Gastrocnemius medialis (tissue), 4 donors: Measurements from ENCODE around the gene PRKAG2. TPM values are rescaled to one million over a fixed set of nuclear protein-coding genes. Genes with fewer than 3 reads are reported as not detected.

Experiments
- ATAC-seq, 2 donors: fragments of 150-250 bp; one replicate each; pipeline ENCODE4 v1.9.1; 2016
- DNase-seq, 2 donors: peaks; one replicate each; pipeline ENCODE4 v3.0.0-alpha.2; 2019
- H3K27ac ChIP-seq, 4 donors: fragments of 200-600 bp; sonication (generic); 1 replicate in 1 of 4; 2 replicates in 3 of 4; pipeline ENCODE4 v1.5.1; 2016 to 2018; ENCODE audit warnings: mild to moderate bottlenecking in 2 of 4, moderate library complexity in 1 of 4
- H3K27me3 ChIP-seq, 3 donors: fragments of 200-600 bp; sonication (generic) in 2 of 3; 1 replicate in 1 of 3; 2 replicates in 2 of 3; pipeline versions ENCODE4 v1.5.1 to v1.6.0; 2016 to 2019; ENCODE audit warnings: mild to moderate bottlenecking in 1 of 3, moderate library complexity in 1 of 3
- H3K36me3 ChIP-seq, 2 donors: fragments of 200-600 bp; sonication (generic) in 1 of 2; one replicate each; pipeline ENCODE4 v1.5.1; 2017 to 2018
- H3K4me1 ChIP-seq, 2 donors: fragments of 200-600 bp; sonication (generic) in 1 of 2; one replicate each; pipeline ENCODE4 v1.5.1; 2016 to 2017; ENCODE audit warnings: mild to moderate bottlenecking in 2 of 2
- H3K4me3 ChIP-seq, 4 donors: fragments of 200-600 bp; sonication (generic) in 3 of 4; 1 replicate in 1 of 4; 2 replicates in 3 of 4; pipeline ENCODE4 v1.5.1; 2016 to 2019; ENCODE audit warnings: mild to moderate bottlenecking in 2 of 4
- H3K9me3 ChIP-seq, 3 donors: fragments of 200-600 bp; sonication (generic) in 2 of 3; 1 replicate in 1 of 3; 2 replicates in 2 of 3; pipeline ENCODE4 v1.5.1; 2016 to 2019
- CTCF ChIP-seq, 5 experiments: fragments of 450-650 bp in 3 of 5; fragments of 200-600 bp in 2 of 5; sonication (generic) in 2 of 5; IDR thresholded peaks in 4 of 5; conservative IDR thresholded peaks in 1 of 5; 1 replicate in 4 of 5; 2 replicates in 1 of 5; pipeline ENCODE4 v1.5.1; 2016 to 2019; ENCODE audit warnings: antibody characterized with exemption in 5 of 5, mild to moderate bottlenecking in 3 of 5, moderate library complexity in 3 of 5
- POLR2A ChIP-seq, 2 donors: fragments of 450-650 bp; IDR thresholded peaks; one replicate each; pipeline ENCODE4 v1.6.1; 2017; ENCODE audit warnings: antibody characterized with exemption in 2 of 2, mild to moderate bottlenecking in 2 of 2, moderate library complexity in 2 of 2
- in situ Hi-C, 4 donors: fragments of 200-750 bp; cut with MboI; loops; one replicate each; pipeline versions ENCODE4 v1.15.0 to v1.8.0; 2017; ENCODE audit warnings: low sequenced_read_pairs in 4 of 4
- intact Hi-C: fragments of 100-400 bp; cut with DNase I; formaldehyde crosslinking; loops from one replicate; pipeline ENCODE4 v1.15.1; 2023; ENCODE audit warnings: low total_unique reads
- total RNA-seq, 4 donors: library from RNA; depleted of rRNA; stranded (reverse); fragments of >200 nt; gene quantifications; one replicate each; pipeline versions ENCODE4 v1.1.0 to v1.2.3, GENCODE V29; 2016

PRKAG2 gene
- total RNA-seq, 4 donors from 2014 or later, result 5.3 to 32.6 (median 13.9) TPM

DNA sequence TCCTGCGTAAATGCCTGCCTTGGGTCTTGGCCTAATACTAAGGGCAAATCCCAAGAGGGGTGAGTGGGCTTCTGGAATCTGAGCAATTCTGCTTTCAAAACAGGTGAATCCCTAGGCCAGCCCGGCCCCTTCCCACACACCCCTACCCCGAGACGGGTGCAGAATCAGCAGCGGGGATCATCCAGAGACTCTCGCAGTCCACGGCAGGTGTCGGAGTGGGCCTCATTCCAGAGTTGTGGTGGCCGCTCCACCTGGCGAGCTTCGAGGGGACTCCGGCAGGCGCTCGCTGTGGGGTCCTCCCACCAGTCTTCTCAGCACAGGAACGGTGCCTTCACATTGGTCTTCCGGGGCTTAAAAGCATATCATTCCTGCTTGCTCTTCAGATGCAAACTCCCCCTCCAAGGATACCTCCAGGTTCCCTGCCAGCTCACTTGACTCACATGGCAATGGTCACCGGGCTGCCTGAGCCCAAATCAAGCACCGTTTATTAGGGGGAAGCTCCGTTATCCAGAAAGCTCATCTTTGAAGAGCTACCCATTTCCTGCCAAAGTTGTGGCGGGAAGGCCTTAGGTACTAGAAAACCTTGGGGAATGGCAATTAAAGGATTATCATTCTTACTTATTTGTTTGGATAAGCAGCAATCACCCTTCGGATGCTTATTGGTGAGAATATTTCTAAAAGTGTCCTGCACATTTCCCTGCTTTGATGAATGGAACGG is 67.6 kb downstream of the PRKAG2 start:
- in situ Hi-C loops (no loop called here), intact Hi-C loops (no loop called here)
- Histone ChIP-seq H3K36me3 (no peaks in the 10 kb centered on the region), H3K4me3 (no peak overlapping the region), H3K4me1 (no peaks in the 10 kb centered on the region), H3K27ac (no peak overlapping the region), H3K9me3 (no peaks in the 10 kb centered on the region), H3K27me3 (no peaks in the 10 kb centered on the region)
- TF ChIP-seq CTCF (IDR thresholded peaks at IDR 0.05 in 4 of 5, conservative IDR thresholded peaks at IDR 0.05 in 1 of 5) (no peak), POLR2A (IDR thresholded peaks at IDR 0.05) (no peak)
- ATAC-seq, result no peak
- DNase-seq, result no peak

DNA sequence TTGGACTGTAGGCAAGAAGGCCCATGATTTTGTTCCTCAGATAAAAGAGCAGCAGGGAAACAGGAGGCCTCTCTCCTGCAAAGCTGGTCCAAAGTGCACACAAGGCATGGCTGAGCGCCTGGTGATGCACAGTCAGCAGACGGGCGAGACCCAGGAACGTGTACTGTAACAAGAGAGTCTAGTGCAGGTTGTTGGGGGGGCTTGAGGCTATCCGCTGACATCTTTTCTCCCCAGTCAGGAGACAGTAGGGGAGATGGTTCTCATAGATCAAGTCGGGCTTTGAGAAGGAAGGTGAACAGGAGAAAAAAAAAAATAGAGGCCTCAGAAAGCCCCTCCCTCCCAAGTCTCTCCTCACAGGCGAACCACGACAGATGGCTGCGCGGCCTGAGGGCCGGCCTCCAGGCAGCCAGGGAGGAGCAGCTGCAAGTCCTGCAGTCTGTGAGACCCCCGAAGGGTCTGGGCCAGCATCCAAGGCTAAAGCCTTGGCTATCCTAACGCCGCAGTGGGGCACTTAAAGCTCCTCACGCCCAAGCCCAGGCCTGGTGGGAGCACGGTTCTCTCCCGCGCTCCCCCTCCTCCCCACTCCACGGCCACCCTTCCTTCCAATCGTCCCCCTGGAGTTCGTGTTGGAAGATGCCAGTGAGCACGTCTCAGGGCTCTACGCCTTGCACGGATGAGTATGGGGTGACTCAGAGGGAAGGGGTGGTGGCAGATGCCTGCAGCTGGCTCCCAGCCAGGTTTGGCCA is 68.3 kb downstream of the PRKAG2 start:
- in situ Hi-C loops (no loop called here), intact Hi-C loops (no loop called here)
- Histone ChIP-seq H3K4me1 (no peaks in the 10 kb centered on the region), H3K27me3 (no peaks in the 10 kb centered on the region), H3K4me3 (no peak overlapping the region), H3K9me3 (no peaks in the 10 kb centered on the region), H3K36me3 (no peaks in the 10 kb centered on the region), H3K27ac (no peak overlapping the region)
- DNase-seq (no peak), ATAC-seq (no peak)
- TF ChIP-seq POLR2A (IDR thresholded peaks at IDR 0.05), result no peak
- TF ChIP-seq CTCF (IDR thresholded peaks at IDR 0.05 in 4 of 5, conservative IDR thresholded peaks at IDR 0.05 in 1 of 5), result no peak

DNA sequence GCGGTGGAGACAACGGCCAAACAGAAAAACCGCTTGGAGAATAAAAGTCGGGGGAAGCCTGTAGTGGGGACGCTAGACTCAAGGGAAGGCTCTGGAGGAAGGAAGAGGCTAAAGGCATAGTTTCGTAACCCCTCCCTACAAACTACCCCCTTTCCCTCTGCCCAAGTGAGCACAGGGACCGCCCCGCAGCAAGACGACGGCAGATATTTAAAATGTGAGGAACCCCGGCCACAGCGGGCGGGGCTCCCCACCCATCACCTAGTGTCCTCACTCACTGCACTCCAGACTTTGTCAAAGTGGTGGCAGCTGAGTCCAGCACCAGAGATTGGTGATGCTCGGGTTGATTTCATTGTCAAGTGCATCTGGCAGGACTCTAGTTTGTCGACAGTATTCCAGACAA is 69.1 kb downstream of the PRKAG2 start:
- no peak for DNase-seq
- no peak for TF ChIP-seq POLR2A (IDR thresholded peaks at IDR 0.05)
- TF ChIP-seq CTCF (IDR thresholded peaks at IDR 0.05 in 4 of 5, conservative IDR thresholded peaks at IDR 0.05 in 1 of 5), result no peak
- no peak overlapping the region for H3K27ac ChIP-seq
- no peaks in the 10 kb centered on the region for H3K9me3 ChIP-seq
- H3K4me3 ChIP-seq, result no peak overlapping the region
- H3K4me1 ChIP-seq, result no peaks in the 10 kb centered on the region
- intact Hi-C loops, result no loop called here
- ATAC-seq, result no peak
- no peaks in the 10 kb centered on the region for H3K27me3 ChIP-seq
- in situ Hi-C loops, result no loop called here
- no peaks in the 10 kb centered on the region for H3K36me3 ChIP-seq

GRCh38 chr7:151806952-151807775 is 69.8 kb downstream of the PRKAG2 start:
- in situ Hi-C loops (no loop called here), intact Hi-C loops (no loop called here)
- no peaks in the 10 kb centered on the region for H3K27me3 ChIP-seq
- H3K9me3 ChIP-seq, result no peaks in the 10 kb centered on the region
- H3K27ac ChIP-seq, result no peak overlapping the region
- no peaks in the 10 kb centered on the region for H3K36me3 ChIP-seq
- TF ChIP-seq CTCF (IDR thresholded peaks at IDR 0.05 in 4 of 5, conservative IDR thresholded peaks at IDR 0.05 in 1 of 5) (no peak), POLR2A (IDR thresholded peaks at IDR 0.05) (no peak)
- H3K4me3 ChIP-seq, result no peak overlapping the region
- DNase-seq (no peak), ATAC-seq (no peak)
- no peaks in the 10 kb centered on the region for H3K4me1 ChIP-seq
